ENCODE results near the gene METTL5. TPM values are rescaled to one million over a fixed set of nuclear protein-coding genes. Genes with fewer than 3 reads are reported as not detected.

The METTL5 gene
- total and polyA plus RNA-seq, 11 donors = 50.8 to 120 (median 69.8) TPM

DNA sequence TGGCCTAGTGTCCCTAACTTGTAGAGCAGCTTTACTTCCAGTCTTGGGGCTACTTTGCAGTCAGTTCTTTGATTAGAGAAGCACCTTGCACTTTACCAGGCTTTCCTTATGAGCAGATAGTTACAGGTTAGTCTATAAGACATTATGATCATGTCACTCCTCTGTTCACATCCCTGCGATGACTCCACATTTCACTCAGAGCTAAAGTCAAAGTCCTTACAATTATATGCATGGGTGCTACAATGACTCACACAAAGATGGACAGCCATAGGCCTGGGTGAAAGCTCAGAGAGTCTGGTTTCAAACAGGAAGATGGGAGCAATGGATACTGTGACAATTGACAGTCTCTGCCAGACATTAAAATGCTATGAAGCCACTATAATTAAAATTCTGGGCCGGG lies 53.1 kb downstream of the METTL5 start:
- Histone ChIP-seq H3K27ac (no peak overlapping the region), H3K9me3 (no peaks in the 10 kb centered on the region), H3K36me3 (no peaks in the 10 kb centered on the region), H3K4me1 (peaks cover 0 to 19% (median 0%) of the 10 kb centered on the region in 12 donors), H3K27me3 (peaks cover 0 to 22% (median 12%) of the 10 kb centered on the region in 9 donors), H3K4me3 (no peak overlapping the region)
- DNase-seq (no peak), ATAC-seq (no peak)
- intact Hi-C loops (cut with DNase I) = no loop called here
- WGBS, 4 donors = 97 to 100% (median 98%) methylated on average over 2 of the region's 2 CpGs
- TF ChIP-seq, protein P1, sequence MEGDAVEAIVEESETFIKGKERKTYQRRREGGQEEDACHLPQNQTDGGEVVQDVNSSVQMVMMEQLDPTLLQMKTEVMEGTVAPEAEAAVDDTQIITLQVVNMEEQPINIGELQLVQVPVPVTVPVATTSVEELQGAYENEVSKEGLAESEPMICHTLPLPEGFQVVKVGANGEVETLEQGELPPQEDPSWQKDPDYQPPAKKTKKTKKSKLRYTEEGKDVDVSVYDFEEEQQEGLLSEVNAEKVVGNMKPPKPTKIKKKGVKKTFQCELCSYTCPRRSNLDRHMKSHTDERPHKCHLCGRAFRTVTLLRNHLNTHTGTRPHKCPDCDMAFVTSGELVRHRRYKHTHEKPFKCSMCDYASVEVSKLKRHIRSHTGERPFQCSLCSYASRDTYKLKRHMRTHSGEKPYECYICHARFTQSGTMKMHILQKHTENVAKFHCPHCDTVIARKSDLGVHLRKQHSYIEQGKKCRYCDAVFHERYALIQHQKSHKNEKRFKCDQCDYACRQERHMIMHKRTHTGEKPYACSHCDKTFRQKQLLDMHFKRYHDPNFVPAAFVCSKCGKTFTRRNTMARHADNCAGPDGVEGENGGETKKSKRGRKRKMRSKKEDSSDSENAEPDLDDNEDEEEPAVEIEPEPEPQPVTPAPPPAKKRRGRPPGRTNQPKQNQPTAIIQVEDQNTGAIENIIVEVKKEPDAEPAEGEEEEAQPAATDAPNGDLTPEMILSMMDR (IDR thresholded peaks at IDR 0.05) = no peak
- TF ChIP-seq POLR2A (IDR thresholded peaks at IDR 0.05) = no peak

- Histone ChIP-seq H3K4me1 (peaks cover 0 to 19% (median 0%) of the 10 kb centered on the region in 12 donors), H3K9me3 (no peaks in the 10 kb centered on the region), H3K36me3 (no peaks in the 10 kb centered on the region), H3K27ac (no peak overlapping the region), H3K27me3 (peaks cover 0 to 22% (median 12%) of the 10 kb centered on the region in 9 donors), H3K4me3 (no peak overlapping the region)
- ATAC-seq = no peak
- WGBS, 4 donors = 74 to 81% (median 77%) methylated on average over 5 of the region's 5 CpGs
- intact Hi-C loops (cut with DNase I) = no loop called here
- TF ChIP-seq, protein P1 (IDR thresholded peaks at IDR 0.05) = no peak
- TF ChIP-seq POLR2A (IDR thresholded peaks at IDR 0.05) = no peak
- no peak for DNase-seq
These were observed 53.7 kb downstream of the METTL5 start for GRCh38 chr2:169771021-169771420.

DNA sequence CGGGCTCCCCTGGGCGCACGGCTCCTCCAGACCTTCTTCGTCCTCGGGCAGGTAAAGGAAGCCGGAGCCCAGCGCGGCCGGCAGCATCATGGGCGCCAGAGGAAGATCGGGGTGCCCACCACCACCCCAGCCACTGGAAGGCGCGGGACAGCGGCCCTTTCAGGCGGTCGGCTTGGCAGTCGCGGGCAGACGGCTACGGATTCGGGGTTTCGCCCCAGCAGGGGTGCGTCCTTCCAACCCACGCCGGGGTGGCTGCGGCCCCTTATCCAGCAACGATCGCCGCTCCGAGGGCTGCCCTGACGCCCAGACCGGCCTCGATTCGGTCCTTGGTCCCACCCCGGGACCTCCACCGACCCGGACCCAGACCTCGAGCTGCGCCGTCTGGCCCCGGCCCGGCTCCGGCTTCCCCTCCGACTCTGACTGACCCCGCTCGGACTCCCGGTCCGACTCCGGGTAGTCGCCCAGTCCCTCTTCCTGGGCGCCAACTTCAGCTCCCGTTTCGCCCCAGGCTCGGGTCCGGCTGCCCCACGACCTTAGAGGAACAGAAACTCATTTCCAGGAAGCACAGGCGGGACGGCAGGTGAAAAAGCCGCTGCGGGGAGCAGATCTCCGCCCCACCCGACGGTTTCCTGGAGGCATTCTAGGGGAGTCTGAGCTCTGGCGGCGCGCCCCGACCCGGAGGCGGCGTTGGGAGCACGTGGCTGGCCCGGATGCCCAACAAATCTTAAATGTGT lies 56.3 kb downstream of the METTL5 start:
- H3K4me1 ChIP-seq = peaks cover 0 to 19% (median 0%) of the 10 kb centered on the region in 12 donors
- no peak overlapping the region for H3K27ac ChIP-seq
- no peaks in the 10 kb centered on the region for H3K36me3 ChIP-seq
- DNase-seq (peak in 4 of 5 donors; percentile 21 to 68 (median 32)), ATAC-seq (peak in 3 of 4 donors; percentile 45 to 65 (median 56))
- intact Hi-C loops (cut with DNase I) = no loop called here
- peaks cover 0 to 22% (median 12%) of the 10 kb centered on the region in 9 donors for H3K27me3 ChIP-seq
- peak overlapping the region; percentile 1 to 56 (median 40) for H3K4me3 ChIP-seq
- H3K9me3 ChIP-seq = no peaks in the 10 kb centered on the region
- 31 to 58% (median 39%) methylated on average over 48 to 72 of the region's 72 CpGs for WGBS, 4 donors
- TF ChIP-seq, protein P1 (IDR thresholded peaks at IDR 0.05) = no peak
- TF ChIP-seq POLR2A (IDR thresholded peaks at IDR 0.05) = no peak

- ATAC-seq = peak in 1 of 4 donors; percentile 58
- intact Hi-C loops (cut with DNase I) = no loop called here
- TF ChIP-seq, protein P1 (IDR thresholded peaks at IDR 0.05) = peak; percentile 52 to 81 (median 66)
- TF ChIP-seq POLR2A (IDR thresholded peaks at IDR 0.05) = no peak
- WGBS, 4 donors = 24 to 26% (median 26%) methylated on average over 12 of the region's 12 CpGs
- peak in 4 of 5 donors; percentile 36 to 44 (median 40) for DNase-seq
- H3K27ac ChIP-seq = no peak overlapping the region
- H3K9me3 ChIP-seq = no peaks in the 10 kb centered on the region
- H3K4me3 ChIP-seq = peak overlapping the region in 1 of 12 donors; percentile 47
- H3K4me1 ChIP-seq = peaks cover 0 to 19% (median 0%) of the 10 kb centered on the region in 12 donors
- no peaks in the 10 kb centered on the region for H3K36me3 ChIP-seq
- peaks cover 0 to 22% (median 12%) of the 10 kb centered on the region in 9 donors for H3K27me3 ChIP-seq
These were observed 57.3 kb downstream of the METTL5 start for GRCh38 chr2:169767243-169767888.
